HG03045 (cell line): Measurements from ENCODE around the gene PCBP3.
"Not testable (repeated sequence)": the region's sequence is repeated elsewhere in the genome, so short reads cannot be mapped to it uniquely, and the experiment has no call there.

Experiments
- ATAC-seq: cut with Tn5 transposase; IDR thresholded peaks from one replicate; pipeline ENCODE4 v1.9.1; 2021; ENCODE audit warnings: mild to moderate bottlenecking, moderate library complexity; ENCODE audit not compliant: unreplicated experiment

PCBP3 gene

DNA sequence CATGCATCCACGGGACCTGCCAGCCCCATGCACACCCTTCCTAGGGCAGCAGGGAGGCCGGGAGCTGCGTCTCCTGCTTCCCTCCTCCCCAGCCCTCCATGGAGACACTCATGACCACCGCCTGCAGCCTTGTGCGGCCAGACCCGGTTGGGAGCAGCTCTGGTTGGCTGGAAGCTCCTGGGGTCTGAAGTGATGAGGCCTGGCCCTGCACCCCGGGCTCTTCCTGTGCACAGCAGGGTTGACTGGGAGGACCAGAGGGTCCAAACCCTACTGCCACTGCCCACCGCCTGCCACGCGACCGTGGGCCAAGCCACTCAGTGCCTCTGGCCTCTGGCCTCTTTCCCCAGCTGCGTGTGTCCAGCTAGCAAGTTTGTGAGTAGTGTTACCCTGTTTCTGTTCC, 226.9 kb downstream of the PCBP3 start:
- no peak for ATAC-seq

- no peak for ATAC-seq
Measured at GRCh38 chr21:45870851-45871615, 227.5 kb downstream of the PCBP3 start.

DNA sequence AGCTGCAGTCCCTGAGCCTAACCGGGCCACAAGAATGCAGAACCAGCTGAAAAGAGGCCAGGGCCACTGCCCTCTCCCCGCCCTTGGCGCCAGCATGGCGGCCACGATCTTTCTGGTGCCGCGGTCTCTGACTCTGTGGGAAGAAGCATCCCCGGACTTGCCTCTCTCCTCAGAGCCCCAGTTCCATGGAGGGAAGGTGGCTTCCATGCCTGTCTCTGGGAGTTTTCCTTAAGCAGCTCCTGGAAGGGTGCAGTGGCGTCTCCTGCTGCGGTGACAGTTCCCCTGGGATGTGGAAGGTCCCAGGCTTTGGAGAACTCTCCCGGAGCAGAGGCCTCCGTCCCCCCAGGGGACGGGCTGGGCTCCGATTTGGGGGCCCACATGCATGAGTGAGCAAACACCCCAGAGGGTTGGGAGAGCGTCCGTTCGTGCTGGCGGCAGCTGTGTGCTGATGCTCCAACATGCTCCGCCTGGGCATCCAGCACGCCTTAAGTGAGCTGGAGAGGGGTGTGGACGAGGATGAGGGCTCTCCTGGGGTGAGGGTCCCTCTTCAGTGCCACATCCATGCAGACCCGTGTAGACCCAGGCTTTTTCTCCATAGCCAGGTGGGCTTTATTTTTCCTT, 228.2 kb downstream of the PCBP3 start:
- no peak for ATAC-seq

DNA sequence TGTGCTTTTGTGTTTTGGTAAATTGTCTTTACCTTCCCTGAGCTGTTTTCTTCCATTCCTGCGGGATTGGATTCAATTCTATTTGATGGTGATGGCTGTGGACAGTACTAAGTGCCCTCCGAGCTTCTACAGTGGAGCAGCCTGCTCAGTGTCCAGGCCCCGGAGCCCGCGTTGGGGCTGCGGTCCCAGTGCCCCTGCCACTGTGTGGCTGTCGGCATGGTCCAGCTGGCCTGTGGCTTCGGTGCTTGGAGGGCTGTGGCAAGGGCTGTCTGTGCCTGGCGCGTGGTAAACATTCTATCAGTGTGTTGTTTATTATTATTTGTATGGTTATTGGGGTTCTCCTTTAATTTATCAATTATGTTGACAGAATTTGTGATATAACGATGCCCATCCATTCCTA, 228.9 kb downstream of the PCBP3 start:
- no peak for ATAC-seq

DNA sequence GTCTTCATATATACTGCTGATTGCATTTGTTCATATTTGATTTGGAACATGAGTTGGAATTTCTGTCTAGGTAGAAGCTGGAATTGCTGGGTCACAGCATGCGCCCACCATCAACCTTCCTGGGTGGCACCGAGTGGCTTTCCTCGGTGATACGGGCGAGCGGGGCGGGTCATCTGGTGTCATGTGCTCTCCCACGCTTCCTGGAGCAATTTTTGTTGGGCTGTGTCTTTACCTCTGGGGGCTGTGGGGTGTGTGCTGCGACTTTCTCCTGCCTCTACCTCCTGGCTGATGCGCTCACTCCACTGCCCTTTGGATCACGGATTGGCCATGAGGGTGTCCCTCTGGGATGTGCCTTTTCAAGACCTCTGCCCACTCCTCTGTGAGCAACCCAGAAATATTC, 229.4 kb downstream of the PCBP3 start:
- no peak for ATAC-seq

DNA sequence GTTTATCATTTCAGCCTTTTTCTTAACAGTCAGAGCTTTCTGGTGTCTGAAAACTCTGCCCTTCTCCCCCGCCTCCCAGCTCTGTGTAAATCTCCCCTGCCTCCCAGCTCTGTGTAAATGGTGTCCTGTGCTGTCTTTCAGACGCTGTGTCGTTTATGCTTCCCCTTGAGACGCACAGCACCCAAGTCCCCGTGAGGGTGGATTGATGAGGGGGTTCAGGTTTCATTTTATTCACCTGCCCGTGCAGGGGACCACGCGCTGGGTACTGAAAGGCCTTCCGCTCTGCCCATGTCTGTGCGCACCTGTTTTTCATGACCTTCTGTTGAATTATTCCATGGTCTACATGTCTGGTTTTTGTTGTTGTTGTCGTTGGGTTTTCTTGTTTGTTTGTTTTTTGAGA, 229.9 kb downstream of the PCBP3 start:
- ATAC-seq = no peak

DNA sequence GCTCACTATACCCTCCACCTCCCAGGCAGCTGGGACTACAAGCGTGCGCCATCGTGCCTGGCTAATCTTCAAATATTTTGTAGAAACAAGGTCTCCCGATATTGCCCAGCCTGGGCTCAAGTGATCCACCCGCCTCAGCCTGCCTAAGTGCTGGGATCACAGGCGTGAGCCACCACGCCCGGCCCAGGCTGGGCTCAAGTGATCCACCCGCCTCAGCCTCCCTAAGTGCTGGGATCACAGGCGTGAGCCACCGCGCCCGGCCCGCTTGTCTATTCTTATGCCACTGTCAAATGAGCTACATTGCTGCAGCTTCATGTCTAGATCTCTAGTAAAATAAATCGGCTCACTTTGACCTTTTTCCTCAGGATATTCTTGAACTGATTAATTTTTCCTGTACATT, 230.3 kb downstream of the PCBP3 start:
- no peak for ATAC-seq

- no peak for ATAC-seq
Measured at GRCh38 chr21:45874716-45875415, 231.3 kb downstream of the PCBP3 start.

- no peak for ATAC-seq
Measured at GRCh38 chr21:45875416-45875760, 231.9 kb downstream of the PCBP3 start.

DNA sequence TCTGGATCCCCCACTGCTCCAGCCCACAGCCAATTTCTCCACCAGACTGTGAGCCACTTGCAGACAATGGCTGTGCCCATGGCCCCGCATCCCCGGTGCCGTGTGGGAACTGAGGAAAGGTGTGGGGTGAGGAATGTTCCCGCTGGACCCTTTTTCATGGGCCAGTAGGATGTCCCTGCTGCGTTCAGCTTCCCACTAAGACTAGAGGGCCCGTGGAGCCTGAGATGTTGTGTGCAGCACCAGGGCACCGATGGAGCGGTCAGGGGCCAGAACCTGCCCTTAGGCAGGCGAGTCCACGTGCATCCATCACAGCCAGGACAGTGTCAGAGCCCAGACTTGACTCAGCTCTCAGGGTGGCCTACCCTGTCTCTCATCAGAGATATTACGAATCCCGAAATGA, 232.4 kb downstream of the PCBP3 start:
- no peak for ATAC-seq

- ATAC-seq = no peak
Measured at GRCh38 chr21:45876381-45877170, 233.1 kb downstream of the PCBP3 start.

DNA sequence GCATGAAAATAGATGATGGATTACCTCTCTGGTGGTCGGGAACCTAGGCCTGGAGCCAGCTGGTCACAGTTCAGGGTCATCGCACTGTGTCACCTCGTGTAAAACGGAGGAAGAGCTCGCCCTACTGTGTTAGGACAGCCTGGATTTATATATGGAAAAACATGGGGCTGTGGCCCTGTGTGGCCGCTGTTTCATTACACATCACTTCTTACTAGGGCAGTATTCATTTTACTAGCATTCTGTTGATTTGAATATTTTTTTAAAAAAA, 233.6 kb downstream of the PCBP3 start:
- ATAC-seq = no peak

DNA sequence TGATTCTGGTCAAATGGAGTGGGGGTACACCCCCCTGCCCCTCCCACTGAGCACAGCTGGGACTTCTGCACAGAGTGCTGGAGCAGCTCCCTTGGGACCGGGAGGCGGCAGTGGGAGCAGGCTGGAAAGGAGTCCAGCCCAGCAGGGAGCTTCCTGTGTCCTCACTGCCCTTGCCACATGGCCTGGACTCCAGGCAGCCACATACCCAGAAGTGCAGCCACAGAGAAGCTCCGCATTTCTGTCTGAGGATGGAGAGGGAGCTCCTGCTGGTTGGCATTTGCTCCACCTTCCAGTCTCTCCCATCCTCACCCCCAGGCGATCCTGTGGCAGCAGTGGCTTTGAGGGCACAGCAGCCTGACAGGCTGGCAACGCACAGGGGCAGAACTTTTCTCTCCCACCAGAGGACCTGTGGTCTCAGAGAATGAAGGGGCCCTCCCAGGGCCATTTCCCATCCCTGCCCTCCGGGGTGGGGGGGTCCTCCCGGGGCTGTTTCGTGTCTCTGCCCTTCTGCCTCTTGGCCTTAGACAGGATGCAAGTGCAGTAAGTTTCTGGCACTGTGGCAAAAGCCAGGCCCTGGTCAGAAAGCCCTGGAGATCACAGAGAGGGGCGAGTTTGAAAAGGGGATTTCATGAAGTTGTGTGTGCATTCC, 234.4 kb downstream of the PCBP3 start:
- ATAC-seq = no peak

GRCh38 chr21:45880097-45881068, 236.9 kb downstream of the PCBP3 start:
- ATAC-seq = no peak

DNA sequence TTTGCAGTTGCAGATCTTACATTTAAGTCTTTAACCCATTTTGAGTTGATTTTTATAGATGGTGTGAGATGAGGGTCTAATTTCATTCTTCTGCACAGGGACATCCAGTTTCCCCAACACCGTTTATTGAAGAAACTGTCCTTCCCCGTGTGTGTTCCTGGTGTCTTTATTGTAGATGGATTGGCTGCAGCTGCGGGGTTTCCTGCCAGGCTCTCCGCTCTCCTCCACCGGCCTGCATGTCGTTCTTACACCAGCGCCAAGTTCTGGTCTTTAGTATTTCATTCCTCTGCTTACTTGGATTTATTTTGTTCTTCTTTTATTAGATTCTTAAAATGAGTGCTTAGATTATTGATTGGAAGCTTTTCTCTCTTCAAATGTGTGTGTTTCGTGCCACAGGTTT, 239.1 kb downstream of the PCBP3 start:
- ATAC-seq = no peak

GRCh38 chr21:45883090-45883489, 239.6 kb downstream of the PCBP3 start:
- ATAC-seq = no peak

- ATAC-seq = no peak
Measured at GRCh38 chr21:45885597-45885929, 242.0 kb downstream of the PCBP3 start.

GRCh38 chr21:45885930-45886601, 242.5 kb downstream of the PCBP3 start:
- not testable (repeated sequence) for ATAC-seq

GRCh38 chr21:45886610-45887026, 243.1 kb downstream of the PCBP3 start:
- no peak for ATAC-seq
